Muscle layer of colon (tissue), 2 donors: Measurements from ENCODE around the gene PID1.

ENCODE experiments used
- H3K27ac ChIP-seq: one replicate; pipeline ENCODE4 v1.7.0; 2013; ENCODE audit warnings: low read depth, mild to moderate bottlenecking, low read length, moderate library complexity
- H3K27me3 ChIP-seq, 2 donors: one replicate each; pipeline ENCODE4 v1.7.0; 2013; ENCODE audit warnings: low read length in 2 of 2, mild to moderate bottlenecking in 2 of 2; ENCODE audit not compliant: insufficient read depth in 2 of 2, control insufficient read depth in 1 of 2
- H3K36me3 ChIP-seq: one replicate; pipeline ENCODE4 v1.7.0; 2013; ENCODE audit warnings: mild to moderate bottlenecking, low read length; ENCODE audit not compliant: insufficient read depth
- H3K4me1 ChIP-seq: one replicate; pipeline ENCODE4 v1.7.0; 2013; ENCODE audit warnings: mild to moderate bottlenecking, low read length; ENCODE audit not compliant: insufficient read depth
- H3K4me3 ChIP-seq, 2 donors: one replicate each; pipeline ENCODE4 v1.7.0; 2013; ENCODE audit warnings: low read length in 2 of 2, low read depth in 1 of 2, mild to moderate bottlenecking in 1 of 2, moderate library complexity in 1 of 2
- H3K9ac ChIP-seq: one replicate; pipeline ENCODE4 v1.7.0; 2013; ENCODE audit warnings: low read length
- H3K9me3 ChIP-seq: one replicate; pipeline ENCODE4 v1.7.0; 2013; ENCODE audit warnings: mild to moderate bottlenecking, low read length
- donor health status: abdominal sarcoma.
- donor health status: Adenocarcinoma of cecum.

PID1 gene

DNA sequence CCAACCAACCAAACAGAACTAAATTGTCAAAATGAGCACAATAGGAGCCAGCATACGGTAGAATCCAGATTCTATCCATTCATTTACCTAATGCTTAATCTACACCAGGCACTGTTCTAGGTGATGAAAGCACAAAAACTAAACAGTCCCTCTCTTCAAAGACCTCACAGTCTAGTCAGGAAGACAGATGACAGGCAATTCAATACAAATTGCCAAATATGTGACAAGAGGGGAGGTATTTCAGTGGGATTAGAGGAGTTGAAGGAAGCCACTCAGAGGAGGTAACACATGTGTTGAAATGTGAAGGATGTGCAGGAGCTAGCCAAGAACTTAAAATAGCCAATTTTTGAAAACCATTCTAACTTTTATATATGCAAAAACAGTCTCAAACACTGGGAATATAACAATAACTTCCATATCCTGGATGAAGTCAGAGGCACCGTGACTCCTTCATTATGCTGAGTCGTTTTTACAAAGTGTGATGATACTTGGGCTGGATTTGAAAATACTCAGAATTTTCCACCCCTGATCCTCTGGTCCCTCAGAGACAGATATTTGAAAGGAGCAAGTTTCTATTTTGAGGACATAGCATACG, 204.9 kb downstream of the PID1 start:
- no peaks in the 10 kb centered on the region for H3K27me3 ChIP-seq
- H3K9ac ChIP-seq, result no peak overlapping the region
- H3K4me3 ChIP-seq, result no peak overlapping the region
- H3K4me1 ChIP-seq, result no peaks in the 10 kb centered on the region
- no peak overlapping the region for H3K27ac ChIP-seq
- no peaks in the 10 kb centered on the region for H3K36me3 ChIP-seq
- no peaks in the 10 kb centered on the region for H3K9me3 ChIP-seq

DNA sequence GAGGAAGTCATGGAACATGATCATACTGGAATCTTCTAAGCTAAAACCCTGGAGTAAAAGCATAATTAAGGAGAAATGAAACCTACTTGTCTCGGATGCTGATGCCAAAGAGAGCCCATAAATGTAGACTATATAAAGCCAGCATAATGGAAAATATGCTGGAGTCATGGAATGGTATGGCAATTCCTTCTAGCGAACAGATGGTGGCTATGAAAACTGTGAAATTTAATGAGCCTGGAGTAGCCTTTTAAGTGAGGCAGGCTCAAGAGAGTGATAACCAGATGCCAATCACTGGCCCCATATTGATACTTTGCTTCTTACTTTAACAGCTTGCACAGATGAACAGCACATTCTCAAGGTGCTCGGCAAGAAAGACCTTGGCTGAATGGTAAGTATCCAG, 206.3 kb downstream of the PID1 start:
- Histone ChIP-seq H3K4me1 (no peaks in the 10 kb centered on the region), H3K4me3 (no peak overlapping the region), H3K36me3 (no peaks in the 10 kb centered on the region), H3K27ac (no peak overlapping the region), H3K9ac (no peak overlapping the region), H3K27me3 (no peaks in the 10 kb centered on the region), H3K9me3 (no peaks in the 10 kb centered on the region)

DNA sequence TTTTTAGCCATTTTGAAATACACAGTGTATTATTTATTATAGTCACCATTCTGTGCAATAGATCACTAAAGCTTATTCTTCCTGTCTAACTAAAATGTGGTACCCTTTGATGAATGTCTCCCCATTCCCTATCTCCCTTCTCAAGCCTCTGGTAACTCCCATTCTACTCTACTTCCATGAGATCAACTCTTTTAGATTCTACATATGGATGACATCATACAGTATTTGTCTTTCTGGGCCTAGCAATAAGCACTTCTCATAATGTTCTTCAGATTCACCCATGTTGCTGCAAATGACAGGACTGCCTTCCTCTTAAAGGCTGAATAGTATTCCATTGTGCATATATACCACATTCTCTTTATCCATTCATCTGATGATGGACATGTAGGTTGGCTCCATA, 210.9 kb downstream of the PID1 start:
- H3K4me1 ChIP-seq, result no peaks in the 10 kb centered on the region
- H3K27ac ChIP-seq, result no peak overlapping the region
- H3K27me3 ChIP-seq, result no peaks in the 10 kb centered on the region
- H3K4me3 ChIP-seq, result no peak overlapping the region
- H3K36me3 ChIP-seq, result no peaks in the 10 kb centered on the region
- H3K9ac ChIP-seq, result no peak overlapping the region
- no peaks in the 10 kb centered on the region for H3K9me3 ChIP-seq

DNA sequence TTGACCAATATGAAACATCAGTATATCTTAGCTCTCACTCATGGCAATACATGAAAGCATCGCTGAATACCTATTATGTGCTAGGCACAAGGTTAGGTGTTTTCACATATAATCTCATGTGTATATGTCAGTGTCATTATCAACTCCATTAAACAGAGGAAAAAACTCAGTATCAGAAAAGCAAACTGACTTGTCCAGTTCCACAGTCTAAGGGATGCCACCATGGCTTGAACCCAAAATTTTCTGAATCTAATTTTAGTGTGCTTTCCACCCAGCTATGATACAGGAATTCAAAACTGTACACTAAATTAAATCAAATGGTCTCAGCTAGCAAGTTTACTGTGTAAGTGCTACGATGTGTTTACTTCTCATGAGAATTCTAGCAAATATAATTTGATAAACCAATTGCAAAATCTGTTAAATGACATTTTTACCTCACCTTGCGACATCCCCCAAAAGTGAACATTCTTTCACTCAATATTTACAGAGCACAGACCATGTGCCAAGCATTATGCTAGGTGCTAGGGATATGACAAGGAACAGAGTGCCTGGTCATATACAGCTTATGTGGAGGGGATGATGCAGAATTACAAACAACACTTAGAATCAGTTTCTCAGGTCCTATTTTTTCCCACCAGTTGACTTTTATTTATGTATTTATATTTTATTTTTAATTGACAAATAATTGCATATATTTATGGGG, 211.6 kb downstream of the PID1 start:
- Histone ChIP-seq H3K36me3 (no peaks in the 10 kb centered on the region), H3K27ac (no peak overlapping the region), H3K4me3 (no peak overlapping the region)

DNA sequence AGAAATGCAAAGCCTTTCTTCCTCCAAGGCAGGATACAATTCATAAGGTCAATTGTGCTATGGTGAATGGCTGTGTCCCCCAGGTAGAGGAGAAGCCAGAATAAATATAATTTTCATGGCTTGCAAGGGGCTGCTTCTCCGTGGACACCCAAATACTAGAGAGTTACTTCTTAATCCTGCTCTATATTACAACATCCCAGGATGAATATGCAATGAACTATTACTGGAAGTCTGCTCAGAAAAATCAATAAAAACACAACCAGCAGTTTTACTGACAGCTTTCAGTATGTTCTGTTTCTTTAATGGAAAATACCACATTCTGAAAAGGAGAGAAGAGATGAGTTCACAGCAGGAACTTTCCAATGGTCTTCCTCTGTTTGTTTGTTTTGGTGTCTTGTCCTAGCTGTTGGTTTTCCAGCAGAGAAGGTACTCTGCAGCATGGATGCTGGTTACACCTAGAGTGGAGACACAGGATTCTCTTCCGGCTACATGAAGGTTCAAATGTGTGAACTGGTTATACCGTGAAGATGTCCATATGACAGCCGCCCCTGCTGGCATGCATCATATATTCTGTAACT, 213.0 kb downstream of the PID1 start:
- Histone ChIP-seq H3K36me3 (no peaks in the 10 kb centered on the region), H3K9me3 (no peaks in the 10 kb centered on the region), H3K9ac (no peak overlapping the region), H3K4me3 (no peak overlapping the region), H3K27me3 (no peaks in the 10 kb centered on the region), H3K27ac (no peak overlapping the region), H3K4me1 (no peaks in the 10 kb centered on the region)

More for the DNA sequence above, 211.6 kb downstream of the PID1 start:
- Histone ChIP-seq H3K27me3 (no peaks in the 10 kb centered on the region), H3K4me1 (no peaks in the 10 kb centered on the region), H3K9me3 (no peaks in the 10 kb centered on the region), H3K9ac (no peak overlapping the region)

DNA sequence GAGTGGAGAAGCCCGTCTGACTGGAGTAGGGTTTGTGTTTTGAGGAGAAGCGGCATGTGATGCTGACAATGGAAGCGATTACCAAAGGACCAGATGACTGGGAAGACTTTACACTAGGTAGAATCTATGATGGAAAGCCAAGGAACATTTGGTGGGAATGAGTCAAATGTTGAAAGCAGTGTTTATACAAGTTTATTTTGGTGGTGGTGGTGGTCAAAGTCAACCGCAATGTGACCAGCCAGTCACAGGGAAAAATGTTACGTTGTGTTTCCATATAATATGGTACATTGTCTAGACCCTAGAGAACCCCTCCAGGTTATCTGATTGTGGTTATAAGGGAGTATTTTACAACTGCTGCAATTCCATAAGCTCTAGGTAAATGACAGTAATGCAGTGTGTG, 216.8 kb downstream of the PID1 start:
- H3K27me3 ChIP-seq, result no peaks in the 10 kb centered on the region
- H3K36me3 ChIP-seq, result no peaks in the 10 kb centered on the region
- no peaks in the 10 kb centered on the region for H3K9me3 ChIP-seq
- no peak overlapping the region for H3K4me3 ChIP-seq
- H3K27ac ChIP-seq, result no peak overlapping the region
- H3K4me1 ChIP-seq, result no peaks in the 10 kb centered on the region
- no peak overlapping the region for H3K9ac ChIP-seq

DNA sequence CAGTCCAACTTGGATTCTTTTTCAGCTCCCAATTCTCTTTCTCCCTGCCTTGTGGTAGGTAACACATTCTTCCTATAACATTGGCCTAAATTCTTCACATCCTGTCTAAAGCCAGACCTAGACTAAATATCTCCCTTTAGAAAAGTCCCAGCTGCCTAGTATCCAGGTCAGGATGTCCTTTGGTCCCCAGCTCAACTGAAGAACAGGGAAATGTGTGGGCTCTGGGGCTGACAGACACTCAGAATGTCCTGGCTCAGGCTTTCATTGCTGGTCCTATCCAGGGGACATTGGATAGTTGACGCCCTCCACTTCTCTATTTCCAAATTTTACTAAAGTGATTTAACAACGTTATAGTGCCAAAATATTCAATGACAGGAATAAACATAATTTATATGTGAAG, 219.3 kb downstream of the PID1 start:
- no peak overlapping the region for H3K4me3 ChIP-seq
- no peaks in the 10 kb centered on the region for H3K27me3 ChIP-seq
- no peak overlapping the region for H3K27ac ChIP-seq
- no peaks in the 10 kb centered on the region for H3K4me1 ChIP-seq
- no peaks in the 10 kb centered on the region for H3K36me3 ChIP-seq
- no peaks in the 10 kb centered on the region for H3K9me3 ChIP-seq
- no peak overlapping the region for H3K9ac ChIP-seq

DNA sequence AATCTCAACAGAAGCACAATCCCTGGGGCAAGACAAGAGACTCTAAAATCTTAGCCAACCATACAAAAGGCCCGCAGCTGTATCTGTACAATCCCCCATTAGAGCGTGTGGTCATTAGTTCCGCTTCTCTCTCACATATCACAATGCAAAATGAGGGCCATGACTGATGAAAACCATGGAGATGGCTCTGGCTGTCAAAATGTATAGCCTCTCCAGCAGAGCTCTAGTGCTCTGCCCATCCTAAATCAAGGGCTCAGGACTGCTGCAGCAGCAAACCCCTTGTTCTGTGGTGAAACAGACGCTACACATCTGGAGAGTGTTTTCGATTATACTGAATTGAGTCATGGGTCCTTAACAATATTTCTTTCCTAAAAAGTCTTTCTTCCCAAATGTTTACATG, 221.0 kb downstream of the PID1 start:
- H3K36me3 ChIP-seq, result no peaks in the 10 kb centered on the region
- H3K27ac ChIP-seq, result no peak overlapping the region
- no peak overlapping the region for H3K9ac ChIP-seq
- no peak overlapping the region for H3K4me3 ChIP-seq
- no peaks in the 10 kb centered on the region for H3K27me3 ChIP-seq
- H3K9me3 ChIP-seq, result no peaks in the 10 kb centered on the region
- H3K4me1 ChIP-seq, result no peaks in the 10 kb centered on the region

DNA sequence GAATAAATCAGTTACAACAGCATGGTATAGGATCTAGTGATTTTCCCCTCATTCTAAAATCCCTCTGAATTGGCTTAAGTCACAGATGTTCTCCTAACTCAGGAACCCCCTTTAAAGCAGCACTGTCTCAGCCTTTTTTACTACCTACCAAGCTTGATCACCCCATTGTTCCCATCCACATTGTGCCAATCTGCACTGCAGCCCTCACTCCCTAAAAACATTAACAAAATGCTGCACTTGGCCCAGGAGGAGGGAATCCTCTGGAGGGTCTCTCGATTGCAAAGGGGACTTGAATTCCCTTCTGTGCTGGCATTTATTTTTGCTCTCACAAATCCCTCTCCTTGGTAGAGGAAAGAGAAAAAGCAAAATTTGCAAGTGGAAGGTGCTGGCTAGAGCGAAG, 223.0 kb downstream of the PID1 start:
- Histone ChIP-seq H3K9me3 (no peaks in the 10 kb centered on the region), H3K4me1 (no peaks in the 10 kb centered on the region), H3K36me3 (no peaks in the 10 kb centered on the region), H3K27me3 (no peaks in the 10 kb centered on the region), H3K27ac (no peak overlapping the region), H3K9ac (no peak overlapping the region), H3K4me3 (no peak overlapping the region)

DNA sequence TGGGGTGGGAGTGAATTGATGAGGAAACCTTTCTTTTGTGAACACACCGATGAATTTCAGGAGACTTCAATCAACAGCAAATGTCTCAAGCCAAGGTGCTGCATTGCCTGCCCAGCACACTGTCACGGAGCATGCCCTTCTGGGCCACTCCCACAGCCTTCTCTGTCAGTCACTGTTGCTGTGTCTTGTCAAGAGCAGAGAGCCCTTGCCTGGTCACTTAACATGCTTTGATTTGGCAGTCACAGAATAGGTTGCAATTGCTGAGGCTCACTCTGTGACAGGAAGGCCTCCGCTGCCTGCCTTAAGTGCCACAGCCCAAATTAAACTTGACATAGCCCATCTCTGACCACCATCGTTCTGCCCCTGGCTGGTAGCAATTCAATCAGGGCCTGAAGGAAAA, 225.4 kb downstream of the PID1 start:
- Histone ChIP-seq H3K4me1 (no peaks in the 10 kb centered on the region), H3K27ac (no peak overlapping the region), H3K9ac (no peak overlapping the region), H3K36me3 (no peaks in the 10 kb centered on the region), H3K9me3 (no peaks in the 10 kb centered on the region), H3K27me3 (no peaks in the 10 kb centered on the region), H3K4me3 (no peak overlapping the region)

DNA sequence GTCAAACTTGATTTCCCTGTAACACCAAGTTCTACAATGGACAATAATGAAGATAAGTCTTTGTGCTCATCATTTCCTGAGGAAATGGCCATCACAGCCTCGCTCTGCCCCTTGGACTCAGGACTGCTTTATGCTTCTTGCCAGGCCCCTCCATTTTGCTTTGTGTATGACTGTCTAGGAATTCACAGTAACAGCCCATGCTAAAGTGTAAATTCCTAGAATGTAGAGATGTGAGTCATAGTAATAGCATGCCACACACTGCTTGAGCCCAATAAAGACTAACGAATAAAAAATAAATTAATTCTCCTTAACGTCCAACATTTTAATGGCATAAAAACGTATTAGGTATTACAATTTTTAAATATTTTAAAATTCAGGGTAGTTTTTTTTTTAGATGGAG, 226.5 kb downstream of the PID1 start:
- Histone ChIP-seq H3K9ac (no peak overlapping the region), H3K9me3 (no peaks in the 10 kb centered on the region), H3K27me3 (no peaks in the 10 kb centered on the region), H3K4me3 (no peak overlapping the region), H3K4me1 (no peaks in the 10 kb centered on the region), H3K27ac (no peak overlapping the region), H3K36me3 (no peaks in the 10 kb centered on the region)

DNA sequence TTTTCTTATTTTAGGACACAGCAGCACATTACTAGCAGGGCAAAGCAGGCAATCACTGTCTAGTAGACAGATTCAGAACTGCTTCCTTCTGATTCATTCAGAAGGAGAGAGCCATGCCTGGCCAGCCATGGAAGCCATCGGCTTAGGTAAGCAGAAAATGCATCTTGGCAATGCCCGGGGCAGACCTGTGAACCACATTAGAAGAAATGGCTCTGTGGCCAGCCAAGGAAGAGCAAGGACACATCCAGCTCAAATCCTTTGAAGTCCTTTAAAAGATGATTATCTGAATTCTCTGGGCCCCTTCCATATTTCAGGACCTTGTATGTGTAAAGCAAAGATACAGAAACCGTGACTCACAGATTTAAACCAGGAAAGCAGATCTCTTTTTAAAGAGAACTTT, 227.4 kb downstream of the PID1 start:
- Histone ChIP-seq H3K4me1 (no peaks in the 10 kb centered on the region), H3K27ac (no peak overlapping the region), H3K27me3 (no peaks in the 10 kb centered on the region), H3K9ac (no peak overlapping the region), H3K4me3 (no peak overlapping the region), H3K9me3 (no peaks in the 10 kb centered on the region), H3K36me3 (no peaks in the 10 kb centered on the region)
